Measurements from ENCODE around the gene EXOC6B. TPM values are rescaled to one million over a fixed set of nuclear protein-coding genes. Genes with fewer than 3 reads are reported as not detected.
"Not testable (repeated sequence)": the region's sequence is repeated elsewhere in the genome, so short reads cannot be mapped to it uniquely, and the experiment has no call there.

EXOC6B gene
- total RNA-seq, 2 experiments from 2014 or later: 6.2 to 8.3 TPM

- no peak for TF ChIP-seq CTCF (IDR thresholded peaks at IDR 0.05)
- DNase-seq (no peak), ATAC-seq (no peak)
- no peak overlapping the region for H3K27ac Mint-ChIP-seq
- H3K9me3 Mint-ChIP-seq: no peaks in the 10 kb centered on the region
- ChIA-PET POLR2A (no interaction called here), CTCF (no interaction called here)
- no peak overlapping the region for H3K4me3 Mint-ChIP-seq
- H3K4me1 Mint-ChIP-seq (ENCODE audit: low read depth): no peaks in the 10 kb centered on the region
- H3K36me3 Mint-ChIP-seq (ENCODE audit: low read depth): no peaks in the 10 kb centered on the region
- intact Hi-C loops (cut with micrococcal nuclease): no loop called here
- H3K27me3 Mint-ChIP-seq: no peaks in the 10 kb centered on the region
Measured at GRCh38 chr2:72545790-72546189, 280.0 kb downstream of the EXOC6B start.

- DNase-seq (no peak), ATAC-seq (no peak)
- ChIA-PET CTCF (interaction anchor here (1.0 kb wide), 1 partner anchor 165 kb away, joined by 3 read pairs; no protein-coding TSS in a partner anchor), POLR2A (no interaction called here)
- Mint-ChIP-seq H3K27me3 (no peaks in the 10 kb centered on the region), H3K27ac (no peak overlapping the region), H3K36me3 (ENCODE audit: low read depth) (no peaks in the 10 kb centered on the region), H3K4me1 (ENCODE audit: low read depth) (no peaks in the 10 kb centered on the region), H3K4me3 (no peak overlapping the region), H3K9me3 (peaks cover 2% of the 10 kb centered on the region)
- intact Hi-C loops (cut with micrococcal nuclease): no loop called here
- TF ChIP-seq CTCF (IDR thresholded peaks at IDR 0.05): no peak
Measured at GRCh38 chr2:72544554-72544953, 281.3 kb downstream of the EXOC6B start.

- H3K9me3 Mint-ChIP-seq: peaks cover 2% of the 10 kb centered on the region
- ChIA-PET POLR2A (no interaction called here), CTCF (no interaction called here)
- DNase-seq (no peak), ATAC-seq (no peak)
- no peak overlapping the region for H3K4me3 Mint-ChIP-seq
- H3K36me3 Mint-ChIP-seq (ENCODE audit: low read depth): no peaks in the 10 kb centered on the region
- intact Hi-C loops (cut with micrococcal nuclease): no loop called here
- H3K4me1 Mint-ChIP-seq (ENCODE audit: low read depth): no peaks in the 10 kb centered on the region
- H3K27me3 Mint-ChIP-seq: no peaks in the 10 kb centered on the region
- H3K27ac Mint-ChIP-seq: no peak overlapping the region
- TF ChIP-seq CTCF (IDR thresholded peaks at IDR 0.05): no peak
Measured at GRCh38 chr2:72543497-72544216, 282.2 kb downstream of the EXOC6B start.

GRCh38 chr2:72539071-72539552 is 286.7 kb downstream of the EXOC6B start:
- H3K27ac Mint-ChIP-seq: no peak overlapping the region
- H3K4me1 Mint-ChIP-seq (ENCODE audit: low read depth): no peaks in the 10 kb centered on the region
- peaks cover 2% of the 10 kb centered on the region for H3K9me3 Mint-ChIP-seq
- DNase-seq: no peak
- intact Hi-C loops (cut with micrococcal nuclease): no loop called here
- CTCF ChIA-PET: no interaction called here
- POLR2A ChIA-PET: no interaction called here
- no peaks in the 10 kb centered on the region for H3K27me3 Mint-ChIP-seq
- no peak for TF ChIP-seq CTCF (IDR thresholded peaks at IDR 0.05)
- H3K4me3 Mint-ChIP-seq: no peak overlapping the region
- no peaks in the 10 kb centered on the region for H3K36me3 Mint-ChIP-seq (ENCODE audit: low read depth)
- no peak for ATAC-seq

- no peak for TF ChIP-seq CTCF (IDR thresholded peaks at IDR 0.05)
- Mint-ChIP-seq H3K4me3 (no peak overlapping the region), H3K9me3 (peaks cover 2% of the 10 kb centered on the region), H3K27me3 (no peaks in the 10 kb centered on the region), H3K4me1 (ENCODE audit: low read depth) (no peaks in the 10 kb centered on the region), H3K36me3 (ENCODE audit: low read depth) (no peaks in the 10 kb centered on the region), H3K27ac (no peak overlapping the region)
- DNase-seq (no peak), ATAC-seq (no peak)
- ChIA-PET CTCF (no interaction called here), POLR2A (no interaction called here)
- intact Hi-C loops (cut with micrococcal nuclease): no loop called here
Measured at GRCh38 chr2:72538486-72538885, 287.3 kb downstream of the EXOC6B start.

- POLR2A ChIA-PET, CTCF ChIA-PET: not testable (repeated sequence)
Measured at GRCh38 chr2:72535586-72535985, 290.2 kb downstream of the EXOC6B start.

More at GRCh38 chr2:72535586-72535985, 290.2 kb downstream of the EXOC6B start:
- ATAC-seq; H3K4me3 Mint-ChIP-seq; H3K27ac Mint-ChIP-seq; H3K9me3 Mint-ChIP-seq; intact Hi-C loops (cut with micrococcal nuclease); DNase-seq; H3K4me1 Mint-ChIP-seq (ENCODE audit: low read depth); H3K27me3 Mint-ChIP-seq; H3K36me3 Mint-ChIP-seq (ENCODE audit: low read depth): not testable (repeated sequence)

Data from activated CD8-positive, alpha-beta T cell treated with anti-CD3 and anti-CD28 coated beads for 36 hours (primary cell).